Suppressor macrophage treated with lipopolysaccharide for 1 hour (primary cell): ENCODE measurements around the gene HIP1.
"Not testable (repeated sequence)": the region's sequence is repeated elsewhere in the genome, so short reads cannot be mapped to it uniquely, and the experiment has no call there.

Experiments
- DNase-seq, 3 donors: peaks; one replicate each; pipeline ENCODE4 v3.0.0-alpha.2; 2020 to 2022

HIP1 gene

DNA sequence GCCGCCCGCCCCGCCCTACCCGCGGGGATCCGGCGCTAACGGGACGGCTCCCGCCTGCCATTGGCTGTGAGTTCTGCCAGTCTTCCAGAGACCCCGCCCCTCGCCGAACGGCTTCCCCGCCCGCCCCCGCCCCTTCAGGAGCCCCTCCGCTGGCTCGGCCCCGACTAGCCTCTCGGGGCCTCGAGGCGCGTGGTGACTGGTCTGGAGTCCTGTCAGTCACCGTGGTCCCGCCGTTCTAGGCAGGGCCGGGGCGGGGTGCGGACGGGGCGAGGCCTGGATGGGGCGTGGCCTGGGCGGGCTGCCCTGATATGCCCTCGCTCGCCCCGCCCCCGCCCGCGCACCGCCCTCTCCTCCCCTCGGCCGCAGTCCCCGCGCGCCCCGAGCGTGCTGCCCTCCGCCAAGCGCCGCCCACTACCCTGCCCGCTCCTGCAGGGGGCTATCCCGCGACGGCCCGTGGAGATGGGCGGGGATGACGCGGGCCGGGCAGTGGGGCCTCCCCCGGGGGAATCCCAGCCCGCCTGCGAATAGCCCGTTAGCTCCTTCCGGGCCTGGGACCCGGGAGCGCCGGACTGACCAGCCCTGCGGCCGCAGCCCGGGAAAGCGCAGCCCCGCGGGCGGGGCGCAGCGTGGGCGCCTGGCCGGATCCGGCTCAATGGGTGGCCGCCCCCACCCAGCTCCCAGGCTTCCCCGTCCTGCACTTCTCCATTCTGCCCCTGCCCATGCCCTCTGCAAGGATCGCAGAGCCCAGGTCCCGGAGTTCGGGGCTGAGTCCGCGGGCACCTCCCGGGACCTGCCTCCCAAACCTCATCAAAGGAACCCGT lies 444 bp upstream of the HIP1 start:
- DNase-seq, result peak; percentile 99 to 100 (median 100)

DNA sequence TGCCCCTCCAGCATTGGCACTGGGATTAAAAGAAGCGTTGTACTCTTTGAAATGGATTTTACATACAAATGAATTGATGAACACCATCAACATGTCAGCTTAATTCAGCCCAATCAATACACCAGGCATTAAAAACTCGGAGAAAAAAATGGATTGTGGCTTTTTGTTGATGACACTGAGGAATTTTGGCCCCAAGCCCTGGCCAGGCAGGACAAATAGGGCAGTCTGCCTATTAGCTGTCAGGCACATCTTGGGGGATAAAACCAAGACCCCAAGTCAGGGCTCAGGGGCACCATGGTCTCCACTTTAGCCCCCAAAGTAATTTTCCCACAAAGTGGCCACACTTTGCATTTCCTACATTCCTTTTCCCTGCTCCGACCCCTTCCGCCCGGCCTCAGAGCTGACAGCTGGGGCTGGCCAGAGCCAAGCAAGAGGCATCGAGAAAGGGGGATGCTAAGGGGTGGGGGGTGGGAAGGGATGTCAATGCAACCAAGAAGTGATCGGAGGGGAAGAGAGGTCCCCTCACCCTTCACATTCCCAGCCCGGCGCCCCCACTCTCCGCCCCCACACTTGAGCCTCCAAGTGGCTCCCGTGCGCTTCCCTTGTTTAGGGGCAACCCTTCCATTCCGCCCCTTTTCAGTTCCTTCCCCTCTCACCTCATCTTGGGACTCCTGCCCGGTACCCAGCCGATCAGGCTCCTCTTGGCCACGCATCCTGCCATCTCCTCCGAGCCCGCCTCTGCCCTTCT lies 711 bp downstream of the HIP1 start:
- peak in 1 of 3 donors; percentile 31 for DNase-seq

- DNase-seq, result no peak
Observed at GRCh38 chr7:75735581-75736350, 3.0 kb downstream of the HIP1 start.

- DNase-seq, result peak in 1 of 3 donors; percentile 10
Observed at GRCh38 chr7:75734586-75735458, 3.9 kb downstream of the HIP1 start.

GRCh38 chr7:75732764-75733630 lies 5.7 kb downstream of the HIP1 start:
- DNase-seq, result no peak

- DNase-seq, result no peak
Observed at GRCh38 chr7:75732016-75732521, 6.7 kb downstream of the HIP1 start.

DNA sequence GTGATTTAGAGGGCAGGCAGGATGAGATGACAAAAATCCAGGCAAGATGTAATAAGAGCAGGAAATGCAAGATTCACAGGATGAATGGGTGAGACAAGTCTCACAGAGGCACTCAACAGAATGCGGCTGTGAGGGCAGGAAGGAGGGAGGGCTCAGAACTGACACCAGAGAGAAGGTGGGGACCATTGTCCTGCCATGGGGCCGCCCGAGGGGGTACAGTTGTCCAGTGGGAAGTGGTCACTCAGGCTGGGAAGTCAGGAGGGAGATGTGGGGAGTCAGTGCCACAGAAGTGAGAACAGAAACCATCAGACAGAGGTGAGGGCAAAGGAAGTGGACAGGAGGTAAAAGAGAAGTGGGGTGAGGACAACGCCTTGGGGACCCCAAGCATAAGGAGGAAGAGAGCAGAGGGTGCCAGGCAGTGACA lies 8.9 kb downstream of the HIP1 start:
- DNase-seq, result no peak

- DNase-seq, result no peak
Observed at GRCh38 chr7:75727881-75728593, 10.7 kb downstream of the HIP1 start.

GRCh38 chr7:75727351-75727750 lies 11.4 kb downstream of the HIP1 start:
- not testable (repeated sequence) for DNase-seq

- DNase-seq, result peak in 1 of 3 donors; percentile 30
Observed at GRCh38 chr7:75725306-75725705, 13.4 kb downstream of the HIP1 start.

DNA sequence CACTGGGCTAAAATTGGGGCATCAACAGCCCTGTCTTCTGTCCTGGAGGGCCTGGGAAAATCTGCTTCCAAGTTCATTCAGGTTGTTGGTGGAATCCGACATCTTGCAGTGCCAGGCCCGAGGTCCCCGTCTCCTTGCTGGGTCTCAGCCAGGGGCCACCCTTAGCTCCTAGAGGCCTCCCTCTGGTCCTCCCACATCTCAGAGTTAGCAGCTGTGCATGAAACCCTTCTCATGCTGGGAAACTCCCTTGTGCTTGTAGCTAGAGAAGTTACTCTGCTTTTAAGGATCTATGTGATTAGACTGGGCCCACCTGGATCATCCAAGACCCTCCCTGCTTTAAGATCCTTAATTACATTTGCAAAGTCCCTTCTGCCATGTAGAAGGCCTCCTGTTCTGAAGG lies 15.3 kb downstream of the HIP1 start:
- no peak for DNase-seq

- DNase-seq, result no peak
Observed at GRCh38 chr7:75722373-75722772, 16.4 kb downstream of the HIP1 start.

DNA sequence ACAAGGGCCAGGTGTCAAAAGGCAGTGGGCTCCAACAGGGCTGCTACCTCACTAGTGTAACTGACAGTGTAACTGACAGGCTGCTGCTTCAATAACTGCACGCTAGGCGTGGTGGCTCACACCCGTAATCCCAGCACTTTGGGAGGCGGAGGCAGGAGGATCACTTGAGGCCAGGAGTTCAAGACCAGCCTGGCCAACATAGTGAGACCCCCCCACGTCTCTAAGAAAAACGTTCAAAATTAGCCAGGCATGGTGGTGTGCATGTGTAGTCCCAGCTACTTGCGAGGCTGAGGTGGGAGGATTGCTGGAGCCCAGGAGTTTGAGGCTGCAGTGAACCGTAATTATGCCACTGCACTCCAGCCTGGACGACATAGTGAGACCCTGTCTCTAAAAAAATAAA lies 16.8 kb downstream of the HIP1 start:
- not testable (repeated sequence) for DNase-seq

- no peak for DNase-seq
Observed at GRCh38 chr7:75721426-75721825, 17.3 kb downstream of the HIP1 start.

DNA sequence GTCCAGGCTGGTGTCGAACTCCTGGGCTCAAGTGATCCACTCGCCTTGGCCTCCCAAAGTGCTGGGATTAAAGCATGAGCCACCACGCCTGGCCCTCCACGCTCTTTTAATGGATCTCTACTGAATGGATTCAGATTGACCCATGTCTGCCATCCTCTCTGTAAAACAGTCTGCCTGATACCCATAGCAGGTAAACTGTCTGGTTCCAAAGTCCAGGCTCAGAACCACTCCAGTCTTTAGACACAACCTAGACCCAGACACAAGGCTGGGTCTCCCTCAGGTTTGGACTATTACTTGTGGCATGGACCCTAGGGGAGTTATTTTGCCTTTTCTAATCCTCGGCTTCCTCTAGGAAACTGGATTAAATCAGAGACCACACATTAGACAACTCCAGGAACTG lies 19.1 kb downstream of the HIP1 start:
- no peak for DNase-seq

DNA sequence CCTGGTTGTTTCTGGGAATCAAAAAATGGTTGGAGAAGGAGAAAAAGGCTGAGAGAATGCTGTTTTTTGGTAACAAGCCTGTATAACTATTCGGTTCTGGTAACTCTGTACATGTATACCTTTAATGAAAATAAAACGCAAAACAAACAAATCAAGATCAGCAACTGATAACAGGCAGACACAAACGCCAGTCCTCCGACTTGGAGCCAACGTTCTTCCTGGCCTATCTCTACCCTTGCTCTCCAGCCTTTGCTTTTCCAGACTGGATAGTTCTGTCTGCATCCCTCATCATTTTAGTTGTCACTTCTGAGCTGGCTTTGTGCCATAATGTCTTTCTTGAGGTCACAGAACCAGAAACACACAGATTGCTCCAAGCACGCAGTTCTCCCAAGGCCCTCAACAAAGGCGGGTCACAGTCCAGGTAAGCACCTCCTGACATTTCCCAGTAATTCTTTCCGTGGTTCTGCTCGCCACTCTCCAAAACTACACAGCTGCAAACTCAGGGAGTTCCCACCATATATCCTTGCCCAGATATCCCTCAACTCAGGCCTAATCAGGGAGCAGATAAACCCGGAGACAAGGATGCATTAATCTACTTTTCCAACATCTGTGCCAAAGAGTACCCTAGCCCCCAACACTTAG lies 20.2 kb downstream of the HIP1 start:
- DNase-seq, result no peak

- not testable (repeated sequence) for DNase-seq
Observed at GRCh38 chr7:75717746-75718145, 21.0 kb downstream of the HIP1 start.

DNA sequence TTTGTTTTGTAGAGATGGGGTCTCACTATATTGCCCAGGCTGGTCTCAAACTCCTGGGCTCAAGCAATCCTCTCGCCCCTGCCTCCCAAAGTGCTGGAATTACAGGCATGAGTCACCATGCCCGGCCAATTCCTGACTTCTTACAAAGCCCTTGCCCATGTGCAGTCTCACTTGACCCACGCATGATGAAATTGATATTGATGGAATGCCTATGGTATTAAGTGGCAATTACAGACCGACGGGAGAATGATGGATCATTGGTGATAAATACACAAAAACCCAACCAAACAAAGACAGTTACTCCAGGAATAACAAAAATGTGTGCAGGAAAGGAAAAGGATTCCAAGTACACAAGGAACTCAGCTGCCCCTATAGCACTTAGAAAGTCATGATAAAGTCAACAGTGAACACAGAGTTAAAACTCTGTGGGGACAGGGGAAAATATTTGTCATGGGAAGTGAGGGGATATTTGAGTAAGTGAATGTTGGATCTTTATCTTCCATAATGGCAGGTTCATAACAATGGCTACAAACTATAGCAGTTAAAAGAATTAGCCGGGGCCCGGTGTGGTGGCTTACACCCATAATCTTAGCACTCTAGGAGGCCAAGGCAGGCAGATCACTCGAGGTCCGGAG lies 21.6 kb downstream of the HIP1 start:
- no peak for DNase-seq

DNA sequence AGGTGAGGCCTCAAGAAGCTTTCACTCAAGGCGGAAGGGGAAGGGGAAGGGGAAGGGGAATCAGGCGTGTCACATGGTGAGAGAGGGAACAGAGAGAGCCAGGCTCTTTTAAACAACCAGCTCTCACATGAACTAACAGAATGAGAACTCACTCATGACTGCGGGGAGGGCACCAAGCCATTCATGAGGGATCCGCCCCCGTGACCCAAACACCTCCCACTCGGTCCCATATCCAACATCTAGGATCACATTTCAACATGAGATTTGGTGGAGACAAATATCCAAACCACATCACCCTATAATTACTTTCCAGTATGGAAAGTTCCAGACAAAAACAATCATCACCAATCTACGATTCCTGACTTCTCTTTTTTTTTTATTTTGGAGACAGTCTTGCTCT lies 22.9 kb downstream of the HIP1 start:
- no peak for DNase-seq
